ENCODE measurements around the gene PDIA6.

The PDIA6 gene

DNA sequence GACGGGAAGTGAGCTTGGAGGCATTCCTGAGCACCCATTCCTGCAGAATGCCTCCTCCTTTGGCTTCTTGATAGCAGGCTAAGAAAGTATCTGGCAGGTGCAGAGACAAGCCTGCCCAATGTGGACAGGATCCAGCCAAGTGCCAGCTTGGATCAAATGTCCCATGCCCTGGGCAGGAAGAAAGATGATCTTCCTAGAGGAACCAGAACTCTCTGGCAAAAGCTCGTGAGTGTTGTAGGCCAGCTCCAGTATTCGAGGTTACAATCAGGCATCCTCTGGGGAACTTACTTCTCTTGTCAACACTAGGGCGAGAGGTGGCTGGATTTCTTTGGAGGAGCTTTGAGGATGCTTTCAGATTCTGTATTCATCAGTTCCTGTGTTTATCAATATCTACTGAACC, 29.9 kb upstream of the PDIA6 start:
- no peak for DNase-seq
- H3K4me3 ChIP-seq (ENCODE audit: low read depth, low read length) = no peak overlapping the region
- TF ChIP-seq, protein P1, sequence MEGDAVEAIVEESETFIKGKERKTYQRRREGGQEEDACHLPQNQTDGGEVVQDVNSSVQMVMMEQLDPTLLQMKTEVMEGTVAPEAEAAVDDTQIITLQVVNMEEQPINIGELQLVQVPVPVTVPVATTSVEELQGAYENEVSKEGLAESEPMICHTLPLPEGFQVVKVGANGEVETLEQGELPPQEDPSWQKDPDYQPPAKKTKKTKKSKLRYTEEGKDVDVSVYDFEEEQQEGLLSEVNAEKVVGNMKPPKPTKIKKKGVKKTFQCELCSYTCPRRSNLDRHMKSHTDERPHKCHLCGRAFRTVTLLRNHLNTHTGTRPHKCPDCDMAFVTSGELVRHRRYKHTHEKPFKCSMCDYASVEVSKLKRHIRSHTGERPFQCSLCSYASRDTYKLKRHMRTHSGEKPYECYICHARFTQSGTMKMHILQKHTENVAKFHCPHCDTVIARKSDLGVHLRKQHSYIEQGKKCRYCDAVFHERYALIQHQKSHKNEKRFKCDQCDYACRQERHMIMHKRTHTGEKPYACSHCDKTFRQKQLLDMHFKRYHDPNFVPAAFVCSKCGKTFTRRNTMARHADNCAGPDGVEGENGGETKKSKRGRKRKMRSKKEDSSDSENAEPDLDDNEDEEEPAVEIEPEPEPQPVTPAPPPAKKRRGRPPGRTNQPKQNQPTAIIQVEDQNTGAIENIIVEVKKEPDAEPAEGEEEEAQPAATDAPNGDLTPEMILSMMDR (IDR thresholded peaks at IDR 0.05; ENCODE audit: low read depth, low read length, missing control alignments) = no peak
- in situ Hi-C loops (cut with HindIII; ENCODE audit: low pct_ligation_motif_present, low sequenced_read_pairs) = no loop called here
- no peak overlapping the region for H3K27ac ChIP-seq
- H3K36me3 ChIP-seq (replicated peaks) = no peaks in the 10 kb centered on the region
- H3K27me3 ChIP-seq (replicated peaks) = peaks cover 2% of the 10 kb centered on the region

DNA sequence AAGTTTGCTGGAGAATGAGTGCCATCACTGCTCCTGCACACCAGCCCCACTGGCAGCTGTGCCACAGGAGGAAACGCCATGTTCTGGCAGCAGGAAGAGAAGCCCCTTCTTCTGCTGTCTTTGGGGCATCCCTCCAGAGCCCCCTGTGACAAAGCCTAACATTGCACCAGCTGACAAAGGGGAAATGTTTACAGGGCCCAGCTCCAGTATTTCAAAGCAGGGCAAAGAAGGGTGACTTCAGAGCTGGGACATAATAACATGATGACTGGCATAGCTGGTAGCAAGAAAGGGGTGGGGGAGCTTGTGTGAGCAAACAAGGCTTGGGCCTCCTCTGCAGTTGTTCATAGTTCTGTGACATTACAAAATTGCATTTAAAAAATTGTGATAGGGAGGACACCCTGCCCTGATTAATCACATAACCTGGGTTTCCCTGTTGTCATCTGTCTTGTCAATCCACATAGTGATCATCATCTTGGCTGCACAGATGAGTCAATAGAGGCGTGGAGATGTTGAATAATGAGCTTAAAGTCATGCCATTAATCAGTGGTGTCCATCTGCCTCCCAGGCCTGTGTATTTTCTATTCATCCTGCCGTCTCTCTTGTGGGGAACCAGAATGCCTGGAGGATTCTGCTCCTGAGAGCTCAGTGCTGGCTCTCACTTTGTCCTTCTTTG, 29.1 kb upstream of the PDIA6 start:
- Histone ChIP-seq H3K27me3 (replicated peaks) (peaks cover 2% of the 10 kb centered on the region), H3K4me3 (ENCODE audit: low read depth, low read length) (no peak overlapping the region), H3K27ac (no peak overlapping the region), H3K36me3 (replicated peaks) (no peaks in the 10 kb centered on the region)
- no peak for DNase-seq
- in situ Hi-C loops (cut with HindIII; ENCODE audit: low pct_ligation_motif_present, low sequenced_read_pairs) = no loop called here
- TF ChIP-seq, protein P1 (IDR thresholded peaks at IDR 0.05; ENCODE audit: low read depth, low read length, missing control alignments) = no peak

- H3K27ac ChIP-seq = no peak overlapping the region
- no peak overlapping the region for H3K4me3 ChIP-seq (ENCODE audit: low read depth, low read length)
- TF ChIP-seq, protein P1 (IDR thresholded peaks at IDR 0.05; ENCODE audit: low read depth, low read length, missing control alignments) = no peak
- no peaks in the 10 kb centered on the region for H3K27me3 ChIP-seq (replicated peaks)
- DNase-seq = peak; percentile 12
- H3K36me3 ChIP-seq (replicated peaks) = no peaks in the 10 kb centered on the region
- in situ Hi-C loops (cut with HindIII; ENCODE audit: low pct_ligation_motif_present, low sequenced_read_pairs) = no loop called here
Measured at GRCh38 chr2:10839813-10840212, 27.2 kb upstream of the PDIA6 start.

GRCh38 chr2:10838734-10839133, 26.1 kb upstream of the PDIA6 start:
- DNase-seq = no peak
- TF ChIP-seq, protein P1 (IDR thresholded peaks at IDR 0.05; ENCODE audit: low read depth, low read length, missing control alignments) = no peak
- no peaks in the 10 kb centered on the region for H3K27me3 ChIP-seq (replicated peaks)
- H3K4me3 ChIP-seq (ENCODE audit: low read depth, low read length) = no peak overlapping the region
- H3K27ac ChIP-seq = no peak overlapping the region
- in situ Hi-C loops (cut with HindIII; ENCODE audit: low pct_ligation_motif_present, low sequenced_read_pairs) = no loop called here
- H3K36me3 ChIP-seq (replicated peaks) = no peaks in the 10 kb centered on the region

GRCh38 chr2:10837298-10838266, 25.0 kb upstream of the PDIA6 start:
- Histone ChIP-seq H3K27me3 (replicated peaks) (no peaks in the 10 kb centered on the region), H3K36me3 (replicated peaks) (no peaks in the 10 kb centered on the region), H3K27ac (no peak overlapping the region), H3K4me3 (ENCODE audit: low read depth, low read length) (no peak overlapping the region)
- TF ChIP-seq, protein P1 (IDR thresholded peaks at IDR 0.05; ENCODE audit: low read depth, low read length, missing control alignments) = no peak
- no peak for DNase-seq
- in situ Hi-C loops (cut with HindIII; ENCODE audit: low pct_ligation_motif_present, low sequenced_read_pairs) = no loop called here
